ENCODE results near the gene INHBB.

Gene INHBB

GRCh38 chr2:120394764-120395163 lies 48.8 kb downstream of the INHBB start:
- TF ChIP-seq ZFX (IDR thresholded peaks at IDR 0.05; ENCODE audit: borderline replicate concordance) (no peak), CTCF (IDR thresholded peaks at IDR 0.05) (no peak)
- H3K27ac ChIP-seq, result no peak overlapping the region

- no peak overlapping the region for H3K27ac ChIP-seq
- TF ChIP-seq ZFX (IDR thresholded peaks at IDR 0.05; ENCODE audit: borderline replicate concordance), result no peak
- TF ChIP-seq CTCF (IDR thresholded peaks at IDR 0.05), result no peak
Measured at GRCh38 chr2:120395221-120396012, 49.5 kb downstream of the INHBB start.

- no peak for TF ChIP-seq CTCF (IDR thresholded peaks at IDR 0.05)
- TF ChIP-seq ZFX (IDR thresholded peaks at IDR 0.05; ENCODE audit: borderline replicate concordance), result no peak
- no peak overlapping the region for H3K27ac ChIP-seq
Measured at GRCh38 chr2:120396013-120396860, 50.3 kb downstream of the INHBB start.

- H3K27ac ChIP-seq, result no peak overlapping the region
- no peak for TF ChIP-seq CTCF (IDR thresholded peaks at IDR 0.05)
- TF ChIP-seq ZFX (IDR thresholded peaks at IDR 0.05; ENCODE audit: borderline replicate concordance), result no peak
Measured at GRCh38 chr2:120396861-120397811, 51.2 kb downstream of the INHBB start.

DNA sequence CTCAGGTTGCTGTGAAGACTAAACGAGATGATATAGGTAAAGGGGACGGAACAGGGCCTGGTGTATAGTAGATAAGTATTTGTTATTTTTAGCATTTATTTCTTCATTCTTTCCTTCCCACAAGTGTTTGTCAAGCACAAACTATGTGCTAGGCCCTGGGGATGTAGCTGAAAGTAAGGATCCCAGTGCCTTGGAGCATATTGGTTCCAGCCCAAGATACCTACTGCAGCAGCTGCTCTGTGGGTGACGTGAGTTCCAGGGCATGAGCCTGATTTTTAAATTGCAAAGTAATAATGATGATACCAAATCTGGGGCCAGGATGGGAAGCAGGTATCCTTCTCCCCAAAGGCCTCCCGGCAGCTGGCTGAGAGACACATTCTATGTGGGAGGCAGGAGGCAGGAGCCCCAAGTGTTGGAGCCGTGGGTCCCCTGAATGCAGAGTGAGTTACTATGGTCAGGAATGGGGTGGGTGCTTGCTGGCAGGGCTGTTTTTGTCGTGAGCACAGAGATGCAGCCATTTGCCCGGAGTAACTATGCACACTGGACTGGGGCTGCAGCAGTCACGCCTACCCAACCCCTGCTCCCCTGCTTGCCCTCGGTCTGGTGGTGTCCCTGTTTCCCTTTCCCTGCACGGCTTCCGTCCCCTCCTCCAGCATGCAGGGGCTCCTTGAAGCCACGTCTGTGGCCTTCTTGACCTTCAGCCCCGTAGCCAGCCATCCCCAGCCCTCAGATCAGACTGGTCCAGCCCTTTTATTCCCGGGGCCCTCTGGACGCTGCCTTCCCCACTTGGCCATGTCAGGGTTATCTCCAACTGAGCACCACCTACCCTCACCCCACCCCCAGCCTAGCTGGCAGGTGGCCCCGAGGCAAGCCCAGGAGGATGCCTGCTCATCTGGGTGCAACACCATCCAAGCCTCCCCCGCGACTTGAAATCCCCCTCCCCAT lies 52.4 kb downstream of the INHBB start:
- H3K27ac ChIP-seq, result no peak overlapping the region
- TF ChIP-seq ZFX (IDR thresholded peaks at IDR 0.05; ENCODE audit: borderline replicate concordance) (no peak), CTCF (IDR thresholded peaks at IDR 0.05) (no peak)
